Loucy (cell line): ENCODE data around the gene DUS2.

Experiments used
- EZH2phosphoT487 ChIP-seq: fragments of 200-600 bp; IDR thresholded peaks from 2 replicates; pipeline ENCODE4 v1.6.1; 2018; ENCODE audit warnings: antibody characterized with exemption, mild to moderate bottlenecking, moderate library complexity, borderline replicate concordance
- TF ChIP-seq, protein P1 (sequence below): fragments of 200-600 bp; sonication (generic); conservative IDR thresholded peaks from 2 replicates; pipeline ENCODE4 v1.5.1; 2014; ENCODE audit warnings: mild to moderate bottlenecking, antibody characterized with exemption, low read length

DNA sequence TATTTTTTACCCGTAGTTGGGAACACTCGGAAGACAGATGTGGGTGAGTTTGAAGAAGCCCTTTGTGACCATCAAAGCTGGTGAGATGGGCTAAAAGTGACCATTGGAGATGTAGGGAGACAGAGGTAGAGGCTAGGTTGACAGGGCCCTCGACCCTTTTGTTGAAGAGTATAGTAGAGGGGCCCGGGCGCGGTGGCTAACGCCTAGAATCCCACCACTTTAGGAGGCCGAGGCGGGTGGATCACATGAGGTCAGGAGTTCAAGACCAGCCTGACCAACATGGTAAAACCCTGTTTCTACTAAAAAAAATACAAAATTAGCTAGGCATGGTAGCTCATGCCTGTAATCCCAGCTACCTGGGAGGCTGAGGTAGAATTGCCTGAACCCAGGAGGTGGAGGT is 45.8 kb downstream of the DUS2 start:
- TF ChIP-seq, protein P1, sequence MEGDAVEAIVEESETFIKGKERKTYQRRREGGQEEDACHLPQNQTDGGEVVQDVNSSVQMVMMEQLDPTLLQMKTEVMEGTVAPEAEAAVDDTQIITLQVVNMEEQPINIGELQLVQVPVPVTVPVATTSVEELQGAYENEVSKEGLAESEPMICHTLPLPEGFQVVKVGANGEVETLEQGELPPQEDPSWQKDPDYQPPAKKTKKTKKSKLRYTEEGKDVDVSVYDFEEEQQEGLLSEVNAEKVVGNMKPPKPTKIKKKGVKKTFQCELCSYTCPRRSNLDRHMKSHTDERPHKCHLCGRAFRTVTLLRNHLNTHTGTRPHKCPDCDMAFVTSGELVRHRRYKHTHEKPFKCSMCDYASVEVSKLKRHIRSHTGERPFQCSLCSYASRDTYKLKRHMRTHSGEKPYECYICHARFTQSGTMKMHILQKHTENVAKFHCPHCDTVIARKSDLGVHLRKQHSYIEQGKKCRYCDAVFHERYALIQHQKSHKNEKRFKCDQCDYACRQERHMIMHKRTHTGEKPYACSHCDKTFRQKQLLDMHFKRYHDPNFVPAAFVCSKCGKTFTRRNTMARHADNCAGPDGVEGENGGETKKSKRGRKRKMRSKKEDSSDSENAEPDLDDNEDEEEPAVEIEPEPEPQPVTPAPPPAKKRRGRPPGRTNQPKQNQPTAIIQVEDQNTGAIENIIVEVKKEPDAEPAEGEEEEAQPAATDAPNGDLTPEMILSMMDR, result no peak
- no peak for TF ChIP-seq EZH2phosphoT487
